Embryonic facial prominence (tissue), 1 donor: Measurements from ENCODE around the gene HNRNPF.

Experiments used
- DNase-seq: peaks from one replicate; pipeline ENCODE4 v3.0.0-alpha.2; 2016; ENCODE audit errors: extremely low spot score

The HNRNPF gene

GRCh38 chr10:43421201-43421507, 12.2 kb upstream of the HNRNPF start:
- DNase-seq, result no peak

- DNase-seq, result peak; percentile 66
Observed at GRCh38 chr10:43420369-43421200, 11.6 kb upstream of the HNRNPF start.

- DNase-seq, result no peak
Observed at GRCh38 chr10:43419997-43420368, 11.0 kb upstream of the HNRNPF start.

GRCh38 chr10:43417950-43418768, 9.2 kb upstream of the HNRNPF start:
- no peak for DNase-seq

- DNase-seq, result no peak
Observed at GRCh38 chr10:43415544-43415943, 6.6 kb upstream of the HNRNPF start.

- no peak for DNase-seq
Observed at GRCh38 chr10:43411536-43411935, 2.5 kb upstream of the HNRNPF start.

- DNase-seq, result no peak
Observed at GRCh38 chr10:43410345-43410744, 1.4 kb upstream of the HNRNPF start.

- DNase-seq, result no peak
Observed at GRCh38 chr10:43409385-43410109, 561 bp upstream of the HNRNPF start.

- no peak for DNase-seq
Observed at GRCh38 chr10:43408331-43408709, 666 bp downstream of the HNRNPF start.

GRCh38 chr10:43407576-43408330, 1.2 kb downstream of the HNRNPF start:
- peak; percentile 89 for DNase-seq

- DNase-seq, result no peak
Observed at GRCh38 chr10:43407148-43407575, 1.8 kb downstream of the HNRNPF start.

- DNase-seq, result no peak
Observed at GRCh38 chr10:43404704-43405084, 4.3 kb downstream of the HNRNPF start.

- no peak for DNase-seq
Observed at GRCh38 chr10:43403911-43404703, 4.9 kb downstream of the HNRNPF start.

- no peak for DNase-seq
Observed at GRCh38 chr10:43402880-43403452, 6.0 kb downstream of the HNRNPF start.

- DNase-seq, result no peak
Observed at GRCh38 chr10:43402176-43402575, 6.8 kb downstream of the HNRNPF start.

GRCh38 chr10:43401627-43402026, 7.4 kb downstream of the HNRNPF start:
- DNase-seq, result no peak

GRCh38 chr10:43399320-43400310, 9.4 kb downstream of the HNRNPF start:
- DNase-seq, result no peak

GRCh38 chr10:43398939-43399319, 10.1 kb downstream of the HNRNPF start:
- no peak for DNase-seq

GRCh38 chr10:43396928-43397624, 11.9 kb downstream of the HNRNPF start:
- no peak for DNase-seq
